Brain pericyte (primary cell): ENCODE data around the gene PLOD3.

Experiments
- DNase-seq: peaks from one replicate; pipeline ENCODE4 v3.0.0-alpha.2; 2012; ENCODE audit warnings: low read depth, low spot score

PLOD3 gene

DNA sequence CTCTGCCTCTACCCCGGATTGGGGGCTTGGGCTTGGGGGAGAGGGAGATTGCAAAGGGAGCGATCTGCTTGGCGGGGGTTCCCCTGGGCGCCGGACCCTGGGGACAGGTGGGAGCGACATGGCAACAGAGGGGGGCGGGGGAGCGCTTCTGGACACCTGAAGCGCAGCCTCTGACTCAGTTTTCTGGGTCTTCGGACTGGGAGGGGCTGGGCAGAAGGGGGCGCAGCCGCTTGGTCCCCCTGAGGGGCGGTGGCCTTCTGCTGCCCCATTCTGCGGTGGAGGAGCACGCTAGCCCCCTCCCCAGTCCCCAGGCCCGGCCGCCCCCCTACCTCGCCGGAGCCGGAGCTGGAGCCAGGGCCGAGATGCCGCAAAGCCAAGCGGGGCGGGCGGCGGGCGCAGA lies 37.7 kb downstream of the PLOD3 start:
- DNase-seq: no peak

DNA sequence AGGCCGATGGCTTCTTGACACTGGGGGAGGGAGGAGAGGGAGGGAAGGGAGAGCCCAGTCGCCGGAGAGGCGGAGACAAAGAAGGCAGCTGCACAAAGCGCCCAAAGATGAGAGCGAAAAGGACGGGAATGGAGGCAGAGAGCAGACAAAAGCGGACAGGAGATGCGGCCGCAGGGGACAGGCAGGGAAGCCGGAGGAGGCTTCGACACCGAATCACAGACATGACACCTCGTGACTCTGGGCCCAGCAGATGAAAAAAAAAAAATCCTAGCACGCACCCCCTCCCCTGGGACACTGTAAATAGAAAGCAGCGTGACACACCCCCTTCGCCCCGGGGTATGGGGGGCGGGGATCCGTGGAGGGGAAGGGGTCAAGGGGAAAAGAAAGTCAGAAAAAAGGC lies 38.3 kb downstream of the PLOD3 start:
- no peak for DNase-seq

DNA sequence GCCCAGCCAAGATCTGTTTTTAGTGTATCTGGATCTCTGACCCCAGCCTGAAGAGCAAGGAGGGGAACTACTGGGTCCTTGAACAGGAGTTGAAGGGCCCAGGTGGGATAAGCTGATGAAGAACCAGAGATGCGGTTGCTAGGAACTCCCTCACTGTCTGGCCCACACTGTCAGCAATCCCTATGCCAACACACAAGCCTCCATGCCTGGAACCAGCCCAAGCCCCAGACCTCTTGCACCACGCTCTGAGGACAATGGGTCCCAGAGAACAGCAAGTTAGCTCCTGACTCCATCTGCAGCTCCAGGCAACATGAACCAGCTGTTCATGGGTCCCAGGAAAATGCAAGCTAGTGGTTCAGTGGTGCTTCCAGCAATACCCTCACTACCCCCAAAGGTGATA lies 39.7 kb downstream of the PLOD3 start:
- no peak for DNase-seq

DNA sequence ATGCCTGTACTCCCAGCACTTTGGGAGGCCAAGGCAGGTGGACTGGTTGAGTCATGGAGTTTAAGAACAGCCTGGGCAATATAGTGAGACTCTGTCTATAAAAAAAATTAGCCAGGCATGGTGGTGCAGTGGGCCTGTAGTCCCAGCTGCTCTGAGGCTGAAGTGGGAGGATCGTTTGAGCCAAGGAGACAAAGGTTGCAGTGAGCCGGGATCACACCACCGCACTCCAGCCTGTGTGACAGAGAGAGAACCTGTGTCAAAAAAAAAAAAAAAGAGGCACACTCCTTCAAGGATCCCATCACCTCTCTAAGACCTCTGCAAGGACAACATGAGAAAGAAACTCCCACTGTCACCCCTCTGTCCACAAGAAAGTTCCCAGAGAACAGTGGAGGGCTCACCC lies 41.7 kb downstream of the PLOD3 start:
- no peak for DNase-seq

DNA sequence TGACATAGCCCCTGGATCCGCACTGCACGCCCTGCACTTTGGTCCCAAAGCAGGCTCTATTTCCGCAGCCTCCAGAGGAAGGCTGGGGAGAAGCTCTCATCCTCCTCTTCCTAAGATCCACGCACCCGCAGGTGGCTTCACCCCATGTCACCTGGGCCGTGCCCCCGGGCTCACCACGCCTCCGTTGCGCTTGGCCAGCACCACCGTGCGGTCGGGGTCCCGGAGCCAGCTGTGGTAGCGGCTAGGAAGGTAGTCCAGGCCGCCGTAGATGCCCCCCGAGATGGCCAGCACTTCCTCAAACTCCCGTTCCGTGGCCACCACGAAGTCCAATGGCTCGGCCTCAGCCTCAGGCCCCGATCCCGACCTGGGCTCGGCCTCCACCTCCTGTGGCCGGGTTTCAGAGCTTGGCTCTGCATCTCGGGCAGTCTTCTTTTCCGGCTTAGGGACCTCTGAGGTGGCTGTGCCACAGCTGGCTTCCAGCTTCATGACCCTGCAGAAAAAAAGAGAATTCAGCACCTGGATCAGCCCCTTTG lies 43.0 kb downstream of the PLOD3 start:
- no peak for DNase-seq

DNA sequence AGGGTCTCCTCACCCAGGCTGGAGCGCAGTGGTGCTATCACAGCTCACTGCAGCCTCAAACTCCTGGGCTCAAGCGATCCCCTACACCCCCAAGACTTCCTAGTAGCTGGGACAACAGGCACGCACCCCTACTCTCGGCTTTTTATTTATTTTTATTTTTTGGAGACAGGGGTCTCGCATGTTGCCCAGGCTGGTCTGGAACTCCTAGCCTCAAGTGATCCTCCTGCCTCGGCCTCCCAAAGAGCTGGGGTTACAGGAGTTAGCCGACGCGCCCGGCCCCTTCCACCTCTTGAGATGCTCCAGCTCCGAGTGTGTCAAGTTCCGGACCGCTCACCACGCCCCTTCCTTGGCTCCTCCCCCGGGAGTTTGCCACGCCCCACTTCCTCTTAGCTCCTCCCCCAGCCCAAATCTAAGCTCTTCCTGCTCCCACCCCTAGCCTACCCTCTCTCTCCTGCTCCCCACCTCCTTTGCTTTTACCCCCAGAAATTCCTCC lies 43.6 kb downstream of the PLOD3 start:
- DNase-seq: no peak

DNA sequence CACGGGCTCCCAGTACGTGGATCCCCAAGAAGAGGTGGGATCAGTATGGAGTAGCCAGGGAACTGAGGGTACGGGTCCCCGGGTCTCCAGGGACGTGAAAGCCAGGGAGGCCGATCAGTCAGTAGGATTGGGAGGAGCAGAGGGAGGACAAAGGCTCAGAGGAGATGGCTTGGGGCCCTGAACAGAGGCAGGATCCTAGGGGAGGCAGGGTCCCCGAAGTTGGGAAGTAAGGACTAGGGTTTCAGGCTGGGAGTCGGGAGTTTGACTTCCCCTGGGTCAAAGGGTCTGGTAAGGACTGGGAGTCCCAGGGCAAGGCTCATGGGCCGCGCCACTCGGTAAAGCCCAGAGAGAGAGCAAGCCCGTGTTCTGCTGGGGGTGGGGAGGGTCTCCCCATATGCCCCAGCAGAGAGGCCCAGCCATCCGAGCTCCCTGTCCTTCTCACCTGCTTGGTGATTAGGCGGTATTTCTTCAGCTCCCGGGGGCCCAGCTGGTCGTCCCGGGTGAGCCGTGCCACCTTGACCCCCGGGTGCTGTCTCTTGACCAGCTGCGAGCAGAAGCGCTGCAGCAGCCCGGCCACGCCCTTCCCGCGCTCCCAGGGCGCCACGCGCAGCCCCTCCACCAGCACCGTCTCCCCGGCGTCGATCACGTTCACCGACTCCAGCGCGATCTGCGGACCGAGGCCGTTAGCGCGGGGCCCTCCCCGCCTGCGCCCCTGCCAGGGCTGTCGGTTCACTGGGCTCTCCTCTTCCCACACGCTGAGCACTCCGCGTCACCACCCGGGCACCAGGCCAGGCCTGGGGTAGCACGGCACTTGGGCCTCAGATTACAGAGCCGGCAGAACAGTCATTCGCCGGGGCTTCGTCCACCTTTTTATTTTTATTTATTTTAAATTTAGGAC lies 44.3 kb downstream of the PLOD3 start:
- DNase-seq: no peak

DNA sequence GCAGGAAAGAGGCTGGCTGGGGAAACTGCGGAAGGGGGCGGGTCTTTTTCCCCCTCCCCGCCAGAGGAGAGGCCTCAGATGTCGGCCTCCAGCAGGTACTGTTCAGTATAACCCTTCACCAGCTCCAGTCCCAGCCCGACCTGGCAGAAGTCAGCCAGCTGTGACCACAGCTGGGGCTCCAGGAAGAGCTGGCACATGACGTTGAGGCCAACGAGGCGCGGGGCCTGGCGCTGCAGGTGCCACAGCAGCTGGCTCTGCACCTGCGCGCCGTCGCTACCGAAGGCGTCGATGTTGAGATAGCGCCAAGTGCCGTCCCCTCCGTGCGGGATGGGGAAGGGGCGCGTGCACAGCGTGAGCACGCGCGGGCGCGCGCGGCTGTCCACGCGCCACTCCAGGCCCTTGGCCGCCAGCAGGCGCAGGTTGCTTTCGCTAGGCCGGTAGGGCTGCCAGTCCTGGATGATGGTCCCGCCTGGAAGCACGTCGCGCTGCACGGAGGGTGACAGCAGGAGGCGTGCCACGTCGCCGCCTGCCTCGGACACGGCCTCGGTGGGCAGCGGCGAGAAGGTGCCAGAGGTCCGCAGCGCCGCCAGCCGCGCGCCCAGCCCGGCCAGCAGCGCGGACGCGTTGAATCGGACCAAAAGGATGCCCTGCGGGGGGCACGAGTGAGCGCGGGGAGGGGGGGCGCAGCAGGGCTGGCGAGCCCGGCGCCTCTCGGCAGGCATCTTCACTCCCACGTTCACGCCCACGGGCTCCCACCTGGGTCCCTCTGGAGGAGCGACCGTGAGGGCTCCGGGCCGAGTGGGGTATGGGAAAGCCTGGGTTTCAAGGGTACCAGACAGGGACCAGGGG lies 45.2 kb downstream of the PLOD3 start:
- DNase-seq: no peak

DNA sequence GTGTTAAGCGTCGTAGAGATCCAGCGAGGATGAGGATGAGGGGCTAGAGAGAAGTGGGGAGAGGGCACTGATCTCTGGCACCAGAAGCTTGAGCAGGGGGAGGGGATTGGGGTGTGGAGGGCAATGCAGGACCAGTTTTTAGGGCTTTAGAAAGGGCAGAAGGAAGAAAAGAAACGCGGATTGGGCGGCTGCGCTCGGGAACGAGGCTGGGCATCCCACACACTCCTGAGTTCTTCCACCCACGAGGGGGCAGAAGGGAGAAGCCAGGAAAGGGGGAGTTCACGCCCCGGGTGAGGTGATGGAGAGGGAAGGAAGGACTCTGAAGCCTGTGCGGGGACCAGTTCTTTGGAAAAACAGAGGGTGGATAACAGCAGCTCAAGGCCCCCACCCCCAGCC lies 45.9 kb downstream of the PLOD3 start:
- no peak for DNase-seq

DNA sequence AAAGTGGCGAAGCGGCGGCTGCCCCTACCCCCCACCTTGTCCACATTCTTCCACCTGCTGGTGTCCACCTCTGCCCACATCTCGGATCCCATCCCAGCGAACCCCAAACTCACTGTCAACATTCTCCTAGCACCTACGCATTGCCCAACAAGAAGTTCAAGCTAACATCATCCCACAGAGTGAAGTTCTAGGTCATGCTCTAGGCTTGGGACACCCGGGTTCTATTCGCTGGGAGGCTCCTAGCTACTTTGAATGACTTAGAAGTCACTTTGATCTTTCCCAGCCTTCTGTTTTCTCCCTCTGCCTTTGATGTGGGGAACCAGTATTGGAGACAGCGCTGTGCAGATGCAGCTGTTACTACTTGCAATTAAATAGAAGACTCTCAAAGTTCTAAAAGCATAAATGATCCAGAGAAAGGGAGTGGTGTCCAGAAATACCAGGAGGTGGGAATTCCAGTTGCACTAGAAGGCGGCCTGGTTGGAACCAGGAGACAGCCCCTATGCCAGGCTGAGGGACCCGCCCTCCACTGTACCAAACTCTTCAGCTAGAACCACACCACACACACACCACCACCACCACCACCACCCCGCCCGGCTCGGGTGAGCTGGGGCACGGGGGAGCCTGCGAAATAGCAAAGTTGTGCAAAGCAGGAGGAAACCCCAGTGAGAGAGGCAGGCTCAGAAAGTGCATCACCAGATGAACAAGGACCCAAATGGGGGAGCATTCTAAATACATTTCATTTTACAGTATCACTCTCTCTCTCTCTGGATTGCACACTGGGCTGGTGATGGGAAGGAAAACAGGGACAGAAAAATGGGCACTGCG lies 46.6 kb downstream of the PLOD3 start:
- no peak for DNase-seq

DNA sequence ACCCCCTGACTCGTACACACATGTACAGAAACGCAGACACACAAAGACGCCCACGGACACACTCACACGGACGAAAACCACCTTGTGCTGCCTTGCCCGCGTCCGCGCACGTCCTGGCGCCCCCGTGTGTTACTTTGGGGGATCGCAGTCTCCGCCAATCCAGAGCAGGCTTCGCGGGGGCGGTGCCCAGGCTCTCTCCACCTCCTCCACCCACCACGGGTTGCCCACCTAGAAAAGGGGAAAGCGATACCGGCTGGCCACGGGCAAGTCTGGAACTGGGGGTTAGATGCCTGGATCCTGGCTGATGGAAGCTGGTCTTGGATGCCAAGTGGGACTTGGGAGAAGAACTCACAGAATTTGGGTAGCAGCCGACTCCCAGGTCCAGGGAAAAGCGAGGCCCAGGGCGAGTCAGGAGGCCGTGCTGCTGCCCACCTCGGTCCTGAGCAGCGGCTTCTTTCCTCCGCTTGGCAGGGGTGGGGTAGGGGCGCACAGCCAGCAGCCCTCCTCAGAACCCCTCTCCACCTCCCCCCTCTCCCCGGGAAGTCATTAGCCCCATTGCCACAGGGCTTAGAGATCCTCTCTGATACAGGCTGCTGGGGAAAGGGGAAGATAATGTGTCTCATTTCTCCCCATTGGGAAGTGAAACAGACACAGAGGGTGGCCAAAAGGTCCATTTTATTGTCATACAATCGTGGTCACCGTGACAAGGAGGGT lies 47.4 kb downstream of the PLOD3 start:
- DNase-seq: no peak

DNA sequence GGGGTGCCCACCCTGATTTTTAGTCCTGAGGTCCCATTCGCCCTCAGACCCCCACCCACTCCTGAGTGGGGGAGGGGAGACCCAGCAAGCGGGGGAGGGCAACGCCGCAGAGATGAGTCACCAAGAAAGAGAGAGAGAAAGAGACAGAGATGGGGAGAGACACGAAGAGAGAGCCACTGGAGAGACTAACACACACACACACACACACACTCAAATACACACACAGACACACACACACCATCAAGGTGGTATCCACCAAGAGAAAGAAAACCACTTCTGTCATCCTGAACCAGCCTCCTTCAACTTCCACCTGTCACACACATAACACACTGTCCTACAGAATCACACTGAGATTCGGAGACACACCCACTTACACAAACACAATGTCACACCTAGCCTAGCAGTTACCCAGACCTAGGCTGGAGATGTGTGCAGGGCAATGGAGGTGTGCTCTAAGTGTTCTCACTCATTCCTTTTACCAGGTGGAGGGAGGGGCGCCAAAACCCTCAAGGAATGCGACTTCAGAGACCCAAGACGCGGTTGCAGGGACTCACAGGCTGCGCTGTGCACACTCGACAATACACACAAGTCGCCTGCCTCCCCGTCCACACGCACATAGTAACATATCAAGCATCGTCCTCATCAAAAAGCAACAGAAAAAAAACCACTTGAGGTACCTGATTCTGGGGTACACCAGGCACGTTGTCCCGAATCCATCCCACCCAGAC lies 48.1 kb downstream of the PLOD3 start:
- no peak for DNase-seq

DNA sequence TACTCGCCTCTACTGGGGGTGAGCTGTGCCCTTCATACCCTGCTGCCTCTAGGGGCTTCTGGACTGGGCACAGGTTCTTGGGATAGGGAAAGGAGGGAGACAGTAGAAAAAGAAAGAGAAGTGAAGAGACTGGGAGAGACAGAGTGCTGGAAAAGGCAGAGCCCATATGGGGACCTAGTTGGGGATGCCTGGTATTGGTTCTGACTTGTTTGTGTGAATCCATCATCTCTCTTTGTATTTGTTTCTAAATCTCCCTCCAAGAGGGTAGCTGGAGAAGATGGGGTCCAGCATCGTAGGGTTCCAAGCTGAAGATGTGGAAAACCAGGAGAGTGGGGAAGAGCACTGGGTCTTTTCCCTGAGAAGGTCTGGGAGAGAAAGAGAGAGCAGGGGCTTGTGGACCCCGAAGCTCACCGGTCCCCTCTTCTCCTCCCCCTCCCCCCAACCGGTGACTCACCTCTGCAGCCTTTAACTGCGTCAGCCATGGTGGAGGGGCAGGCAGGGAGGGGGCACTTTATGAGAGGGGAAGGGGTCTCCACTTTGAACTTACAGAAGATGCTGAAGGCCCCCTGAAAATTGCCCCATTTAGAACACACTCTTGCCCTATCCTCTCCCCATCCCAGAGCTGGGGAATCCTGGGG lies 48.9 kb downstream of the PLOD3 start:
- DNase-seq: no peak

DNA sequence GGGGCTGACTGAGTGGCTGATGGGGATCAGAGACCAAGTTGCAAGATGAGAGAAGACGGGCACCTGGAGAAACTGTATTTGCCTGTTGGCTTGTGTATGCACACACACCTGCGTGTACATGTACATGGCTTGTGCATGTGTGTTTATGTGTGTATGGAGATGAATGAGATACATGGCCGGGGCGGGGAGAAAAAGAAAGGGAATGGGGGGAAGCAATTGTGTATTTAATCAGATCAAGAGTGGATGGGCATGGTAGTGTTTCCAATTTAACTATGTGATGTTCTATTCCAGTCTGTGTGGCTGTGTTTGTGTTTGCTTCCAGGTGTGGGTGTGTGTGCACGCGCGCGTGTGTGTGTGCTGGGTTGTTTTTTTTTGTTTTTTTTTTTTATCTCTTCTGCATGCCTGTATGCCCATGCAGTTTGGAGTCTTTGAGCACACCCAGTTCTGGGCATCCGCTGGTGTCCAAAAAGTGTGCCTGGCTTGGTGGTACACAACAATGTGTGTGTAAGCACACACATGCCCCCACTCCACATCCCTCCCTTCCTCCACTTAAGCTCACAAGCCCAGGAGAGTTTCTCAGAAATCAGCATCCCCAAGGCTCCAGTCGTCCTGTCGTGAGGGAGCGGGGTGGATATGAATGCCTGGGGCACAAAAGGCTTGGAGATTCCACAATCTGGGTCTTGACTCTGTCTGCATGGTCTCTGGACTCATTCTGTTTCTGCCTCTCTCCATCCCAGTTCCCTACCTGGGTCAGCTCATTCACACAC lies 49.6 kb downstream of the PLOD3 start:
- DNase-seq: no peak

DNA sequence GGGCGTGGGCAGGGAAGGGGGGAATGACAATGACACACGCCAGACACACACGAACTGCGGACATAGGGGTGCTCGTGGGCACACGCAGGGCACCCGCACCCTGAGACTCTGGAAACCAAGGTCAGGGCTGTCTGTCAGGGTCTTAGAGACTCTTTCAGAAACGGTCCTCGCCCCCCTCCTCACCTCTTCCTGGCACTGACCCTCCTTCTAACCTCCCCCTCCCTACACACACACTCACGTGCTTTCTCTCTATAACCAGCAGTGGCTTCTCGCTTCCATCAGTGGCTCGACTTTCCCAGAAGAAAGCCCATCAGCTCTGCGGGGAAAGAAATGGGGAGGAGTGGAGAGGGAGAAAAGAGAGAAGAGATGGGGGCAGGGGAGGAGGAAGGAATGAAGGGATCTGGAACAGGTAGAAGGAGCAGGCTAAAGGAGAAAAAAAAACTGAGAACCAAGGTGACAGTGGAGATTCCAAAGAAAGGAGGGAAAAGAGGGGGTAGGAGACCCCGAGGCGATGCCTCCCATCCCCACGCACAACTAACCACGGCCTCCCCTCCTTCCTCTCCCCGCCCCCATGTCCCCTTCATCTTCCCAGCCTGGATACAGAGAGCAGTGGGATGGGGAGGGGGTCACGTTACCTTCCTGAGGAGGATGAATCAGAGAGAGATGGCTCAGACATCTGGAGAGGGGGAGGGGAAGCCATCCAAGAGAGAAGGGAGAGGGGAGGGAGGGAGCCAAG lies 50.3 kb downstream of the PLOD3 start:
- no peak for DNase-seq

DNA sequence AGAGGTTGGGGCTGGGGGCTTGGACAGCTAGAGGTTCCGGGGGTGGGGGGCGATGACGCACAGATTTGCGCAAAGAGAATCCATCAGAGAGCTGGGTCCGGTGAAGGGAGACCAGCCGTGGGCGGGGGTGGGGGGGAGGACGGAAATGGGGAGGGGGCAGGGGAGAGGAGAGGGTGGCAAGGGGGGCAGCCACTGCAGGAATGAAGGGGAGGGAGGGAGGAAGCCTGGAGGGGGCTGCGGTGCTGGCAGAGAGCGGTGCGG lies 50.8 kb downstream of the PLOD3 start:
- DNase-seq: no peak

DNA sequence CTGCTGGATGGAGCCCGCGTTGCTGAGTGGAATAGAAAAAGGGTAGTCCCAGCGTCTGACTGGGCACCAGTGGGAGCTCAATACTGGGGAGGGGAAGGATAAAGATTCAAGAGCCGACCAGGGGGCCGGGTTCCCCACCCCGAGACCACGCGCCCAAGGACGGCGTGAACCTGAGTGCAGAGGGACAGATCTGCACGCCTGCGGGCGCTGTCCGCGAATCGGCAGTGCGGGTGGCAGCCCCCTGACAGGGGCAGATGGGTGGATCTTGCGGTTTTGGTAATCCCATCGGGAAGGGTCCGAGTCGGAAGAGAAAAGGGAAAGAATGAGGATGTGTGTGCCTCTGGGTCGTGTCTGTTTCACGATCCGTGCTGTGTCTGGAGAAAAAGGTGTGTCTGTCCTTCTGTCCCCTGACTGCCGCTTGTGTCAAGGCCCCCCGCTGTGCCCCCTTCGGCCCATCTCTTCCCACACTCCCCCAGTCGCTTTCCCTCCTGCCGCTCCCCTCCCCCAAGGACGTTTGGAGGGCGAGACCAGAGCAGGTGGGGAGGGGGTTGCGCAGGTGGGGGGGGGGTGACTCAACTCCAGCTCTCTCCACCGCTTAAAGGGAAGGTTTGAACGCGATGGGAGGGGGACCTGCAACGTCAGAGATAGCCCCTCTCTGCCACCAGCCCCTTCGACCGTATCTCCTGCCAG lies 51.3 kb downstream of the PLOD3 start:
- no peak for DNase-seq
